ENCODE results near the gene AFAP1L2.

GRCh38 chr10:114374053-114374791 is 30.1 kb downstream of the AFAP1L2 start:
- no peak for TF ChIP-seq CTCF (IDR thresholded peaks at IDR 0.05; ENCODE audit: low read depth, low read length, poor library complexity, severe bottlenecking)
- TF ChIP-seq EZH2phosphoT487 (IDR thresholded peaks at IDR 0.05; ENCODE audit: borderline replicate concordance, low read length): no peak
